PC-9 (cell line): Measurements from ENCODE around the gene FGF22.

Experiments
- EZH2 ChIP-seq: fragments of 200-600 bp; sonication (generic); IDR thresholded peaks from 2 replicates; pipeline ENCODE4 v1.8.0; 2017; ENCODE audit warnings: antibody characterized with exemption, low read depth
- TF ChIP-seq, protein P1 (sequence below): fragments of 200-600 bp; sonication (generic); conservative IDR thresholded peaks from 2 replicates; pipeline ENCODE4 v1.6.1; 2017; ENCODE audit warnings: mixed run types, antibody characterized with exemption, mild to moderate bottlenecking, moderate library complexity

DNA sequence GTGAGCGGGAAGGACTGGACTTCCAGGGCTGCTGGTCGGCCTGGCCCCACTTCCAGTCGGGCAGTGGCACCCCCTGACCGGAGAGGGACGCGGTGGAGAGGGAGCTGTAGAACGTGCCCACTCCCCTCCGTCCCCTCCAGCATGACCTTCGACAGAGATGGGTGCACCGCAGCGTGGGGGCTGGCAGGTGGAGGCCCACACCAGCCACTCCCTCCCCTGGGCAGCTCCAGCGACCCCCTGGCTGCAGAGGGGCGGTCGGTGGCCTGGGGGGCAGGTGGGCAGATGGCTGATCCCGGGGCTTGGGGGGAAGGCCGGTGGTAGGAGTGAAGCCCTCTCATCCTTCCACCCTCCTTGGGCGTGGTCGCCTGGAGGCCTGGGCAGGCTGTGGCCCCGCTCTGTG, 47.6 kb upstream of the FGF22 start:
- TF ChIP-seq, protein P1, sequence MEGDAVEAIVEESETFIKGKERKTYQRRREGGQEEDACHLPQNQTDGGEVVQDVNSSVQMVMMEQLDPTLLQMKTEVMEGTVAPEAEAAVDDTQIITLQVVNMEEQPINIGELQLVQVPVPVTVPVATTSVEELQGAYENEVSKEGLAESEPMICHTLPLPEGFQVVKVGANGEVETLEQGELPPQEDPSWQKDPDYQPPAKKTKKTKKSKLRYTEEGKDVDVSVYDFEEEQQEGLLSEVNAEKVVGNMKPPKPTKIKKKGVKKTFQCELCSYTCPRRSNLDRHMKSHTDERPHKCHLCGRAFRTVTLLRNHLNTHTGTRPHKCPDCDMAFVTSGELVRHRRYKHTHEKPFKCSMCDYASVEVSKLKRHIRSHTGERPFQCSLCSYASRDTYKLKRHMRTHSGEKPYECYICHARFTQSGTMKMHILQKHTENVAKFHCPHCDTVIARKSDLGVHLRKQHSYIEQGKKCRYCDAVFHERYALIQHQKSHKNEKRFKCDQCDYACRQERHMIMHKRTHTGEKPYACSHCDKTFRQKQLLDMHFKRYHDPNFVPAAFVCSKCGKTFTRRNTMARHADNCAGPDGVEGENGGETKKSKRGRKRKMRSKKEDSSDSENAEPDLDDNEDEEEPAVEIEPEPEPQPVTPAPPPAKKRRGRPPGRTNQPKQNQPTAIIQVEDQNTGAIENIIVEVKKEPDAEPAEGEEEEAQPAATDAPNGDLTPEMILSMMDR: no peak
- TF ChIP-seq EZH2: no peak
